ENCODE measurements around the gene SLC24A3.

Gene SLC24A3

GRCh38 chr20:19271879-19272651 lies 59.6 kb downstream of the SLC24A3 start:
- Mint-ChIP-seq H3K4me3 (no peak overlapping the region), H3K36me3 (ENCODE audit: low read depth) (no peaks in the 10 kb centered on the region)

GRCh38 chr20:19272976-19273654 lies 60.7 kb downstream of the SLC24A3 start:
- intact Hi-C loops (cut with micrococcal nuclease) = no loop called here
- Mint-ChIP-seq H3K4me3 (no peak overlapping the region), H3K9me3 (no peaks in the 10 kb centered on the region), H3K36me3 (ENCODE audit: low read depth) (no peaks in the 10 kb centered on the region), H3K27ac (no peak overlapping the region), H3K27me3 (no peaks in the 10 kb centered on the region), H3K4me1 (ENCODE audit: low read depth) (peaks cover 24% of the 10 kb centered on the region)

More at GRCh38 chr20:19271879-19272651, 59.6 kb downstream of the SLC24A3 start:
- intact Hi-C loops (cut with micrococcal nuclease) = no loop called here
- Mint-ChIP-seq H3K27me3 (no peaks in the 10 kb centered on the region), H3K27ac (no peak overlapping the region), H3K4me1 (ENCODE audit: low read depth) (peaks cover 14% of the 10 kb centered on the region), H3K9me3 (no peaks in the 10 kb centered on the region)

DNA sequence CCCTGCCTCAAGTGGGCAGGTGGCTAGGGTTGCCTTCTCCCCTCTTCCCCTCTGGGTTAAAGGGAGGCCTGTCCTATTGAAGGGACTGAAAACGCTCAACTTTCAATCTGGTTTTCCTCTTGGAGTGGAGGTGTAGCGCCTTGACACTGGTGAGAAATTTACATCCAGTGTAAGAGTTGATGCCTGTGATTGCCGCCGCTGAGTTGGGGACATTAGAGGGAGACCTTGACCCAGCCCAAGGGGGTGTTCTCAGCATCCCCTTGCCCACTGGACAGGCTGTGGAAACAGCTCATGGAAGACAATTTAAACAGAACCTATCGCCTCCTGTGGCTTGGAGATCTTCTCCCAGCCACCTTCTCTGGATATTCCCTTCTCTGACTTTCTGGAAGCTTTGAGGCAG lies 61.6 kb downstream of the SLC24A3 start:
- no peaks in the 10 kb centered on the region for H3K9me3 Mint-ChIP-seq
- H3K4me3 Mint-ChIP-seq = no peak overlapping the region
- intact Hi-C loops (cut with micrococcal nuclease) = no loop called here
- H3K27me3 Mint-ChIP-seq = no peaks in the 10 kb centered on the region
- no peak overlapping the region for H3K27ac Mint-ChIP-seq
- peaks cover 28% of the 10 kb centered on the region for H3K4me1 Mint-ChIP-seq (ENCODE audit: low read depth)
- no peaks in the 10 kb centered on the region for H3K36me3 Mint-ChIP-seq (ENCODE audit: low read depth)

DNA sequence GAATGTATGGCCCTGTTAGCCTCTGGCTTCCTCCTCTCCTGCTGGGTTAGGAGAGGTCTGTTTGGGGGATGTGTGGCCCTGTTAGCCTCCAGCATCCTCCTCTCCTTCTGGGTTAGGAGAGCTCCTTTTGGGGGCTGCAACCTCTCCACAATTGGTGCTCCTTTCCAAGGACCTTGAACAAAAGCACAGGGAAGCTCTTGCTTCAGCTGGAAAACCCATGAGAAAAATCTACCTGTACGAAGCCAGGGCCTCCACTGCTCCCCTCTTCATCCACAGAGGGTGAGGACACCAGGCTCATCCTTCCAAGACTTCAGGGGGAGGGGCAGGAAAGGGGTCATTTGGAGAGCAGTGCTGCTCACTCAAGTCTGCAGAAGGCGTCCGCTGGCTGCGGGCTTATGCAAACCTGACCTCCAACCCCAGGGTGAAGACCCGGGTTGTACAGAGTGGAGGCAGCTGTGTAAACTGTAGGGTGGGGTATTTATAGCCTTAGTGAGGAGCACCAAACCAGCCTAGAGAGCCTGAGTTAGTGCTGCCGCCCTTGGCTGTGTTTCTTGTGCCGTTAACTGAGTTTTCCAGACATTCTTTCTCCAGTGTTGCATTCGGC lies 62.1 kb downstream of the SLC24A3 start:
- peaks cover 28% of the 10 kb centered on the region for H3K4me1 Mint-ChIP-seq (ENCODE audit: low read depth)
- no peak overlapping the region for H3K27ac Mint-ChIP-seq
- no peaks in the 10 kb centered on the region for H3K9me3 Mint-ChIP-seq
- intact Hi-C loops (cut with micrococcal nuclease) = no loop called here
- H3K36me3 Mint-ChIP-seq (ENCODE audit: low read depth) = no peaks in the 10 kb centered on the region
- H3K27me3 Mint-ChIP-seq = no peaks in the 10 kb centered on the region
- no peak overlapping the region for H3K4me3 Mint-ChIP-seq

DNA sequence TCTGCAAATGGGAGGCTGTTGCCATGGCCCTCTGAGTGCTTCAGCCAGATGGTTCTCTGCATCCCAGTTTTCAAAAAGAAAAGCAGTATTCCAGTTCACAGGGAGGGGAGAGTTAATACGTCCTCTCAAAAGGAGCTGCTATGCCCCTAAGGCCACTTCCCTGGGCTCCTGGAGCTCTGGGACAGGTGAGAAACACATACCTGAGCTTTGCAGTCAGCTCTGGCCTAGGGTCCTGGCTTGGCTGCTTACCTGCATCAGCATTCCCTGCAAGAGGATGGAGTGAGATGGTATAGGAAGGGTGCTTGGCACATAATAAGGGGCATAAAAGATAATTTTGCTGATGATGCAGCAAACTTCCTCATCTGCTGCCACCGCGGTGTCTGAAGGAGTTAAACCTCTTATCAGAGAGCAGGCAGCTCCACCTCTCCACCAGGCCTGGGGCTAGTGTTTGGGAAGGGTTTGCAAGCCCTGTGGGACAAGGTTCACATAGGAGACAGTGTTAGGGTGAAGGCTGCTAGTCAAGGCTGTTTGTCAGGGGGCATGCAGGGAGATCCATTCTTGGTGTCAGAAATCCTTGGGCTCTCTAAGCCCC lies 62.7 kb downstream of the SLC24A3 start:
- H3K4me3 Mint-ChIP-seq = no peak overlapping the region
- intact Hi-C loops (cut with micrococcal nuclease) = no loop called here
- H3K4me1 Mint-ChIP-seq (ENCODE audit: low read depth) = peaks cover 28% of the 10 kb centered on the region
- no peaks in the 10 kb centered on the region for H3K27me3 Mint-ChIP-seq
- no peaks in the 10 kb centered on the region for H3K9me3 Mint-ChIP-seq
- no peak overlapping the region for H3K27ac Mint-ChIP-seq
- no peaks in the 10 kb centered on the region for H3K36me3 Mint-ChIP-seq (ENCODE audit: low read depth)

GRCh38 chr20:19275630-19276071 lies 63.2 kb downstream of the SLC24A3 start:
- no peak overlapping the region for H3K27ac Mint-ChIP-seq
- no peaks in the 10 kb centered on the region for H3K27me3 Mint-ChIP-seq
- intact Hi-C loops (cut with micrococcal nuclease) = no loop called here
- H3K4me1 Mint-ChIP-seq (ENCODE audit: low read depth) = peaks cover 28% of the 10 kb centered on the region
- no peaks in the 10 kb centered on the region for H3K36me3 Mint-ChIP-seq (ENCODE audit: low read depth)
- H3K9me3 Mint-ChIP-seq = no peaks in the 10 kb centered on the region
- H3K4me3 Mint-ChIP-seq = no peak overlapping the region

DNA sequence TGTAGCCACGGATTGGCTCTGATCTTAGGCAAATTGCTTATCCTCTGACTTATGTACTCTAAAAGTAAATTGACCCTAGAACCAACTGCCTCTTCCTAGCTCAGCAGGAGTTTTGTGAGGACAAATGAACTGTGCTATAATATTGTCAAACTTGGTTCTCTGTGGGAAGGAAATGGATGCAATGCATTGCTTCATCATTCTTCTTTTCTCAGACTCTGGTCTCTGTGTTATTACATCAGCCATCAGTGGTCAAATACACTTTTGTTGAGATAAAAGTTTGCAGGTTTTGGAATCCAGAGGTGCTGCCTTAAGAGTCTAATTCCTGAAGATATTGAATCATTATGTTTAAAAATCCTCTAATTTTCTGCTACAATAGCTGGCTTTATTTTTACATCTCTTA lies 64.9 kb downstream of the SLC24A3 start:
- Mint-ChIP-seq H3K4me1 (ENCODE audit: low read depth) (peaks cover 24% of the 10 kb centered on the region), H3K27me3 (no peaks in the 10 kb centered on the region), H3K9me3 (no peaks in the 10 kb centered on the region), H3K36me3 (ENCODE audit: low read depth) (no peaks in the 10 kb centered on the region), H3K4me3 (no peak overlapping the region), H3K27ac (no peak overlapping the region)
- intact Hi-C loops (cut with micrococcal nuclease) = no loop called here

DNA sequence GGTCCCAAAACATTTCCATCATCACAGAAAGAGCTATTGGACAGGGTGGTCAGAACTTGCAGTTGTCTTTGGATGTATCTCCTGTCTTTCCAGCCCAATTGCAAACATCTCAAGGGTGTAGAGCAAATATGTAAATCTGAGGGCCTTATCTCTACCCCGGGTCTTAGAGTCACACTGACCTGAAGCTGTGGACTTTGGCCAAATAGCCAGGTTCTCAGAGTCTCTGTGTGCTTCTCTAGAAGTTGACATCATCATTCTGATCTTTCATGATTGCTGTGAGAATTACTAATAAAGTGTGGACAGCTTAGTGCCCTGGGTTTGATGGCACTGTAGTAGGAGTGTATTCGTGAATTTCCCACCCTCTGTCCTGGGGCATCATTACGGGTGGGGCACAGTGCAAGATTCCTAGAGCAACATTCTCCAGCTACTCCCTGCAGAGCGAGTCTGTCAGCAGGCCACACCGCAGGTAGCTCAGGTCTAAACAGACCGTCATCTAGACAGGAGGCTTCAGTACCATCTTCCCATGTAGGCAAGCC lies 71.1 kb downstream of the SLC24A3 start:
- intact Hi-C loops (cut with micrococcal nuclease) = no loop called here
- Mint-ChIP-seq H3K27ac (no peak overlapping the region), H3K9me3 (no peaks in the 10 kb centered on the region), H3K4me1 (ENCODE audit: low read depth) (peaks cover 9% of the 10 kb centered on the region), H3K36me3 (ENCODE audit: low read depth) (no peaks in the 10 kb centered on the region), H3K4me3 (no peak overlapping the region), H3K27me3 (no peaks in the 10 kb centered on the region)

DNA sequence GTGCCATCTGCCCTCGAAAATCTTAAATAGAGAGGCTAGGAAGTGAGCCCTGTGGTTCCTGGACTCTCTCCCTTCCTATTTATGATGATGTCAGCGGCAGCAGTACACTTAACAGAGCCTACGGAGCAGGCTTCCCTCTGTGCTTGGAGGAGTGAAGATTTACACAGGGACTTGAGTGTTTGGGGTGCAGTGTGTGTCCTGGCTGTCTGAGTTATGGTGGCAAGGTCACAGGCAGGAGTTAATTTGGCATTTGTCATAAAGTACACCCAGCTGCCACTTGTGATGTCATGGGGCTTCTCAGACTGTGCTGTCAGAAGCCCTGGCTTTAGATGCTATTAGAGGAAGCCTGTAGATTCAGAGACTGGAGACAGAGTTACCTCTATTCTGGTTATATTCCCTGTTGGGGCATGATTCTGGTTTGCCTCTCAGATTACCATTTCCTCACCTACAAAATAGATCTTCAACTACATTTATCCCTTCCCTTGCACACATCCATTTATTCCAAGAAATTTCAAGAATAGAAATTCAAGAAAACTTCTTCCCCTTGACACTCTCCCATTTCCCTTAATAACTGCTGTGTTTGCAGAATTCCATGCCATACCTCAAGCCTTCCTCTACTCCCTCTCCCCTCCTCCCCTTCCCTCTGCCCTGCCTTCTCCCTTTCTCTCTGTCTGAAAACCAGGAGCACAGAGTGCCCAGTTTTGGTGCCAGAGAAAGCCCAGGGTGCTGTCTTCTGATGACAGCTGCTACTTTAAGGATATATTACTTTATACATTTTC lies 72.1 kb downstream of the SLC24A3 start:
- H3K27ac Mint-ChIP-seq = no peak overlapping the region
- no peak overlapping the region for H3K4me3 Mint-ChIP-seq
- no peaks in the 10 kb centered on the region for H3K27me3 Mint-ChIP-seq
- H3K9me3 Mint-ChIP-seq = no peaks in the 10 kb centered on the region
- intact Hi-C loops (cut with micrococcal nuclease) = no loop called here
- peaks cover 9% of the 10 kb centered on the region for H3K4me1 Mint-ChIP-seq (ENCODE audit: low read depth)
- no peaks in the 10 kb centered on the region for H3K36me3 Mint-ChIP-seq (ENCODE audit: low read depth)

GRCh38 chr20:19285436-19285835 lies 73.0 kb downstream of the SLC24A3 start:
- Mint-ChIP-seq H3K27me3 (no peaks in the 10 kb centered on the region), H3K36me3 (ENCODE audit: low read depth) (no peaks in the 10 kb centered on the region), H3K4me1 (ENCODE audit: low read depth) (peaks cover 9% of the 10 kb centered on the region), H3K27ac (no peak overlapping the region), H3K4me3 (no peak overlapping the region), H3K9me3 (no peaks in the 10 kb centered on the region)
- intact Hi-C loops (cut with micrococcal nuclease) = no loop called here

DNA sequence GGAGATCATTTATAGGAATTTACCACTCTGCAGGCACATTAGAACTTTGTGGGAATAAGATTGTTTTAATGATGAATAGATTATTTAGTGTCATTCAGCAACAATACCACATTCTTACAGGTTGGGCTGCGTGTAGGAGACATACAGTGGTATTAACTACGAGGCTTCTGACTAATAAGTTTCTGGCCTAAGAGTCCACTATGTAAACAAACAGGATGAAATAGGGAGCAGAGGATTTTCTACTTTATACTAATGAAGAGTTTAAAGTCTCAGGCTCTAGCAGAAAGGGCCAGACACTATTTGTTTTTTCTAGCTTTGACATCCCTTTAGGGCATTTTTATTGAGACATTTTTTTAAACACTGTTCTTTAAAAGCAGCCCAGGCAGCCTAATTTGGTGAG lies 75.6 kb downstream of the SLC24A3 start:
- Mint-ChIP-seq H3K27ac (no peak overlapping the region), H3K4me3 (no peak overlapping the region), H3K36me3 (ENCODE audit: low read depth) (no peaks in the 10 kb centered on the region), H3K4me1 (ENCODE audit: low read depth) (peaks cover 9% of the 10 kb centered on the region), H3K27me3 (no peaks in the 10 kb centered on the region), H3K9me3 (no peaks in the 10 kb centered on the region)
- intact Hi-C loops (cut with micrococcal nuclease) = no loop called here

GRCh38 chr20:19288636-19289035 lies 76.2 kb downstream of the SLC24A3 start:
- Mint-ChIP-seq H3K36me3 (ENCODE audit: low read depth) (no peaks in the 10 kb centered on the region), H3K4me3 (no peak overlapping the region), H3K27ac (no peak overlapping the region), H3K27me3 (no peaks in the 10 kb centered on the region), H3K9me3 (no peaks in the 10 kb centered on the region), H3K4me1 (ENCODE audit: low read depth) (peaks cover 9% of the 10 kb centered on the region)
- intact Hi-C loops (cut with micrococcal nuclease) = no loop called here

DNA sequence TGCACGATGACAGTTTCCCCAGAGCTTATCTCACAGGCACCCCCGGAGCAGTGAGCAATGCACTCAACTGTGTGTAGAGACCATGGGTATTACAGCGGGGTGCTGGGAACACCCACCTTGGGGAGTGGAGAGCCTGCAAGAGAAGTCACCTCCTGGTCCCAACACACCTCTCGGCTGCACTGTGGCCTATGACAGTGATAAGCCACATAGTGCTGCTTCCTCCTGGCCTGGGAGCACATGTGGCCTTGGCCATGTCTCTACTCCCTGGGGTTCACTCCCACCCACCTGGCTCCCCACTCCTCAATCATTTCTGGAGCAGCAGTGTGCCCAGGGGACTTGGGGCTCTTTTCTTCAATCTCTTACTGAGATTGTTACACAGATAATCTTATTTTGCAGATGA lies 77.0 kb downstream of the SLC24A3 start:
- Mint-ChIP-seq H3K36me3 (ENCODE audit: low read depth) (no peaks in the 10 kb centered on the region), H3K4me1 (ENCODE audit: low read depth) (peaks cover 7% of the 10 kb centered on the region), H3K4me3 (no peak overlapping the region), H3K9me3 (no peaks in the 10 kb centered on the region), H3K27me3 (no peaks in the 10 kb centered on the region), H3K27ac (no peak overlapping the region)
- intact Hi-C loops (cut with micrococcal nuclease) = no loop called here

Data from dendritic cell treated with granulocyte-macrophage colony-stimulating factor and Interleukin-4, amounts not matched to agents 40 ng/mL and 50 ng/mL, for 4 days (primary cell).